ENCODE measurements around the gene SLC36A3.

Gene SLC36A3

GRCh38 chr5:151253605-151253950 lies 50.0 kb downstream of the SLC36A3 start:
- no peak for TF ChIP-seq CTCF (conservative IDR thresholded peaks at IDR 0.05; ENCODE audit: low read length)
- DNase-seq (ENCODE audit: low read depth): no peak
- peak overlapping the region; percentile 87 for H3K4me3 ChIP-seq (ENCODE audit: low read length)

DNA sequence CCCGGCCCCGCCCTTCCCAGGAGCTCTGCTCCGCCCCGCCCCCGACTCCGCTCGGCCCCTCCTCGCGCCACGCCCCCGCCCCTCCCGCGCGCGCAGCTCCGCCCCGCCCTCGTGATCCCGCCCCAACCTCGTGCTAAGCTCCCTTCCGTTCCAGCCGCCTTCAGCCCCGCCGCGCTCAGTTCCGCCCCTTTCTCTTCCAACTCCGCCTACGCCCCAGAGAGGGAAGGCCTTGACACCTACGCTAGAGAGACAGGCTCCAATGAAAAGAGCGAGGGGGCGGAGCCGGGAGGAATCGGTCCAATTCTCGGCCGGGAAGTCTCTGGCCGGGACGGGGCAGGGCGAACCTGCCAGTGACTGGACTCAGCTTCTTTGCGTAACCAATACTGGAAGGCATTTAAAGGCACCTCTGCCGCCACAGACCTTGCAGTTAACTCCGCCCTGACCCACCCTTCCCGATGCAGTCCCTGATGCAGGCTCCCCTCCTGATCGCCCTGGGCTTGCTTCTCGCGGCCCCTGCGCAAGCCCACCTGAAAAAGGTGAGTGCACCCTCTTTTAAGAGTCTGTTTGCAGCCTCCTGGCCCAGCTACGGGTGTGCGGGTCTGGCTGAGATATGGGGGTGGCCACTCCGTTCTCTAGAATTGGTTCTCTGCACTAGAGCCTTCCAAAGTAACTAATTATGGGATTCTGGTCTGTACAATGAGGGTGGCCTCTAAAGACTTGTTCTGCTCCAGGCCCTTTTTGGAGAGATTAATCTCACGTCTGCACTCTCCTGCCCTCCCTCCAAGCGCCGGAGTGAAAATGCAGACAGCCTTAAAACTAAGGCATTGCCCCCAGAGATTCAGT lies 50.6 kb downstream of the SLC36A3 start, which contains the start of gene GM2A:
TSS of gene GM2A (plus strand) at position 424 of the 843 bp plus-strand sequence. CDS start at position 456, 32 bp downstream.
- TF ChIP-seq CTCF (conservative IDR thresholded peaks at IDR 0.05; ENCODE audit: low read length): no peak
- peak within 1 kb of the TSS; percentile 87 for H3K4me3 ChIP-seq (ENCODE audit: low read length)

DNA sequence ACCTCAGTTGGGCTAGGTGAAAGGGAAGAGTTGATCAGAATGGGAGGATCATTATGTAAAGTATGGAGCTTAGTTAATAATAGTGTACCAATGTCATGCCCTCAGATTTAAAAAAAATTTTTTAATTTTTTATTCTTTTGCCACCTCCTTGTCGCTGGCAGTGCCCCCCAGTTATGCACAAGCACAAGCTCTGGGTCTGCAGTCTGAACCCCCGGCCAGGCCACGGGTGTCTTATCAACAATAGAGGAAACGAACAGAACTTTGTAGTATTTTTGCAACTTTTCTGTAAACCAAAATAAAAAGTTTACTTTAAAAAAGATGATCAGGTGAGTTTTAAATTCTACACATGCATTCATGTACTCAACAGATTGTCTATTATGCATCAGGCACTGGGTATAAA lies 51.9 kb downstream of the SLC36A3 start:
- no peak for TF ChIP-seq CTCF (conservative IDR thresholded peaks at IDR 0.05; ENCODE audit: low read length)
- DNase-seq (ENCODE audit: low read depth): no peak
- H3K4me3 ChIP-seq (ENCODE audit: low read length): no peak overlapping the region

More for the DNA sequence above, 50.6 kb downstream of the SLC36A3 start, which contains the start of gene GM2A:
- peak; percentile 99 for DNase-seq (ENCODE audit: low read depth)

- no peak for TF ChIP-seq CTCF (conservative IDR thresholded peaks at IDR 0.05; ENCODE audit: low read length)
- DNase-seq (ENCODE audit: low read depth): no peak
- H3K4me3 ChIP-seq (ENCODE audit: low read length): no peak overlapping the region
Measured at GRCh38 chr5:151251001-151251551, 52.5 kb downstream of the SLC36A3 start.

DNA sequence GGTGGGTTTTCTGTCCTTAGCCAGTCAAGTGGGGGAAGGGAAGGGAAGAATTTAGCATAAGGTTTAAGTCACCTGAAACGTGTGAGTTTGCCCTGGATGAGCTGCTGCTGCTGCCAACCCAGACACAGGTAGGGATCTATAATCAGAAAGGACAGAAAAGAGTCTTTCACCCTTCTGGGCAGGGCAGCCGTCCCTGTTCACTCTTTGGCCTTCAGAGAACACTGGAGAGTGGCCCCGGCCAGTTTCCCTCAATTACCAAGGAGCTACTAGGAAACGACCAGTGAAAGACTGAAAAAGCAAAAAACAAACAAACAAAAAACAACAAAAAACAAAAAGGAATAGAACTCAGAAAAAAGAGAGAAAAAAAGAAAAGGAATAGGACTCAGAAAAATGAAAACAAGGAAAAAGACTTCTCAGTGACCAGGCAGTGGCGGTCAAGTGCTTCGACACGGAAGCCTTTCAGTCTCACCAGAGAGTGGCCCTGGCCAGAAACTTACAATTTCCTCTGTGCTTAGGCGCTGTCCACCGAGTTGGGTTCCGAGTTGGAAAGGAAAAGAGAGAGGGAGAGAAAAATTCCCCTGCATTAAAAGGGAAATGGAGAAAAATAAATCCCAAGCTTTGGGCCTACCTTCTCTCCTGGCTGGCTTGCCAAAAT lies 53.1 kb downstream of the SLC36A3 start:
- no peak overlapping the region for H3K4me3 ChIP-seq (ENCODE audit: low read length)
- no peak for DNase-seq (ENCODE audit: low read depth)
- no peak for TF ChIP-seq CTCF (conservative IDR thresholded peaks at IDR 0.05; ENCODE audit: low read length)

GRCh38 chr5:151249281-151249680 lies 54.3 kb downstream of the SLC36A3 start:
- TF ChIP-seq CTCF (conservative IDR thresholded peaks at IDR 0.05; ENCODE audit: low read length): no peak
- H3K4me3 ChIP-seq (ENCODE audit: low read length): no peak overlapping the region
- DNase-seq (ENCODE audit: low read depth): no peak

All from AG10803 (cell line).